Stimulated activated naive CD4-positive, alpha-beta T cell treated with Interleukin-2 at 50 U/mL for 16 hours (primary cell): ENCODE data around the gene ATP1B2.
"Not testable (repeated sequence)": the region's sequence is repeated elsewhere in the genome, so short reads cannot be mapped to it uniquely, and the experiment has no call there.

ENCODE experiments used
- DNase-seq: peaks from one replicate; lab custom pipeline; 2025; lab: John Stamatoyannopoulos, UW

The ATP1B2 gene

DNA sequence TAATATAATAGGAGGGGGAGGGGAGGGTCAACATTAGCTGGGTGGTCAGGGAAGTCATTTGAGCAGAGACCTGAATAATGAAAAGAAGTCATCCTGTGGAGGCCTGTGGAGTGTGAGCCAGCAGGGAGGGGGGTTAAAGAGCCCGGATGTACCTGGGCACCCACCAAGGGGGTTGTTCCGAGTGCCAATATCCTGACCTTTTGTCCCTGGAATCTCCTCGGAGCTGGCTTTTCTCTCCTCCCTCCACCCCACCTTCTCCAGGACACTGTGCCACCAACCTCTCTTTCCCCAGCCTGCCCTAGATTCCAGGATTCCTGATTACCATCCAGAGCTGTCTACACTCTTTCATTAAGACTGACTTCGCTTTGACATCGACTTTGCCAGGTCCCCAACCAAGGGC is 14.6 kb upstream of the ATP1B2 start:
- DNase-seq: no peak

GRCh38 chr17:7640783-7641182 is 9.9 kb upstream of the ATP1B2 start:
- DNase-seq: no peak

DNA sequence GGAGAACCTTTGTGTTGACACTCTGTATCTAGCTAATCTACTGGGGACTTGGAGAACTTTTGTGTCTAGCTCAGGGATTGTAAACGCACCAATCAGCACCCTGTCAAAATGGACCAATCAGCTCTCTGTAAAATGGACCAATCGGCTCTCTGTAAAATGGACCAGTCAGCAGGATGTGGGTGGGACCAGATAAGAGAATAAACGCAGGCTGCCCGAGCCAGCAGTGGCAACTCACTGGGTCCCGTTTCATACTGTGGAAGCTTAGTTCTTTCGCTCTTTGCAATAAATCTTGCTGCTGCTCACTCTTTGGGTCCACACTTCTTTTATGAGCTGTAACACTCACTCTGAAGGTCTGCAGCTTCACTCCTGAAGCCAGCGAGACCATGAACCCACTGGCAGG is 9.1 kb upstream of the ATP1B2 start:
- DNase-seq: not testable (repeated sequence)

- DNase-seq: no peak
Measured at GRCh38 chr17:7644775-7645174, 6.0 kb upstream of the ATP1B2 start.

- DNase-seq: no peak
Measured at GRCh38 chr17:7646457-7646856, 4.3 kb upstream of the ATP1B2 start.

DNA sequence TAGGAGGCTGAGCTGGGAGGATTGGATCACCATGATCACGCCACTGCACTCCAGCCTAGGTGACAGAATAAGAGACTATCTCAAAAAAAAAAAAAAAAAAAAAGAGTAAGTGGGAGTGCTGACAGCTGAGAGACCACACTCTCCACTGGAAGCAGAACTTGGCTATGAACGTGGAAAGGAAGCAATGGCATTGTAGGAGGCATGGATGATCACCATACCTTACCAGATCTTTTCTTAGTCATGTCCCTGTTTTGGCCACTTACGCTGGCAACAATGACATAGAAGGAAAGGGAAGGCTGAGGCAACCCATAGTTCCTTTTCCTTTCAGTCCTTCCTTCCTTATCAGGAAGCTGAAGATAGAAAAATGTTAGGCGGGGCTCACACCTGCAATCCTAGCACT is 3.7 kb upstream of the ATP1B2 start:
- no peak for DNase-seq

DNA sequence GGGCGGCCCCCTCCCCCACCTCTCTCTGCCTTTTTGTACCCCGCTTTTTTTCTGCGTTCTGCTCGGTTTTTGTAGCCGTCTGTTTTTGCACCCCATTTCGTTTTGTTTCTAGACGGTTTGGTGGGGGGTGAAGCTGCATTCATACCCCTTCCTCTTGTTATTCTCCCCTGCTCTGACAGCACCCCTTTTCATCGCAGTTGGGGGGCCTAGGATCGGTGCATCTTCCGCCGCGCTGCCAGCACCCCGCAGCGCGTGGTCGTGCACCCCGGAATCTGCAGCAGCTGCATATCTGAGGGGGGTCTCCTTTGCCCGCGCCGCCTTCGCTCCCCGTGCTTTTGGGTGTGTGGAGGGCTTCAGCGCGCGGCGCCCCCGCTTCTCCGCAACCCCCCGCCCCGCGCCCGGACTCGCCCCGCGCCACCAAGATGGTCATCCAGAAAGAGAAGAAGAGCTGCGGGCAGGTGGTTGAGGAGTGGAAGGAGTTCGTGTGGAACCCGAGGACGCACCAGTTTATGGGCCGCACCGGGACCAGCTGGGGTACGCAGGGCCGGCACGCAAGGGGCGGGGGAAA is 455 bp downstream of the ATP1B2 start:
- DNase-seq: no peak

DNA sequence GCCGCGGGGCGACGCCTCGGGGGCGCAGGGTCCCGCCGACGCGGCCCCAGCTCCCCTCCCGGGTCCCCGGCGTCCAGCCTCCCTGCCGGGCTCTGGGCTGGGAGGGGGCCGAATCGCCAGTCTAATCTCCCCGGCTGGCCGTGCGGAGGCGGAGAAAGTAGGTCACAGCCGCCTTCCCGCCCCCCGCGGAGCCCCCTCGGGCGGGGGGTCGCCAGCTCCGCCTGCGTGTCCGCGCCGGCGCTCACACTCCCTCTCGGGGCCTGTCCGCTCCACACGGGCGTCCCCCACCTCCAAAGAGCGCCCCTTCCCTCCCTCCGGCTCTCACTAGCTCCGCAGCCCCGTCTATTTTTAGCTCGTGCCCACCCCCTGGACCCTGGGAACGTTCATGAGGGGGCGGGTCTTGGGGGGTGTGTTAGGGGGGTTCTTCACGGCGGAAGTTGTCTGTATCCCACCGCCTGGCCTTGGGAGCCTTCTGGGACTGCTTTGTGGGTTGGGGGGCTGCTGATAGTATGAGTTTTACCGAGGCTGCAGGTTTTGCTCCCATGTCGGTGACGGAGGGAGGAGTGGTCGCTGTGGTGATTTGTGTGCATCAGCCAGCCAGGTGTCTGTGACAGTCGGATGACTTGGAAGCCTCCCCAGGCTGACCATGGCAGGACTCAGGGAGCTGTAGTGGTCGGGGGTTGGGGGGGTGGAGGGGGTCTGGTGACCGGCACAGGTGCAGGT is 1.1 kb downstream of the ATP1B2 start:
- DNase-seq: no peak

- no peak for DNase-seq
Measured at GRCh38 chr17:7652388-7653356, 1.9 kb downstream of the ATP1B2 start.

GRCh38 chr17:7654832-7655540 is 4.3 kb downstream of the ATP1B2 start:
- no peak for DNase-seq

- DNase-seq: no peak
Measured at GRCh38 chr17:7655541-7655840, 4.8 kb downstream of the ATP1B2 start.

DNA sequence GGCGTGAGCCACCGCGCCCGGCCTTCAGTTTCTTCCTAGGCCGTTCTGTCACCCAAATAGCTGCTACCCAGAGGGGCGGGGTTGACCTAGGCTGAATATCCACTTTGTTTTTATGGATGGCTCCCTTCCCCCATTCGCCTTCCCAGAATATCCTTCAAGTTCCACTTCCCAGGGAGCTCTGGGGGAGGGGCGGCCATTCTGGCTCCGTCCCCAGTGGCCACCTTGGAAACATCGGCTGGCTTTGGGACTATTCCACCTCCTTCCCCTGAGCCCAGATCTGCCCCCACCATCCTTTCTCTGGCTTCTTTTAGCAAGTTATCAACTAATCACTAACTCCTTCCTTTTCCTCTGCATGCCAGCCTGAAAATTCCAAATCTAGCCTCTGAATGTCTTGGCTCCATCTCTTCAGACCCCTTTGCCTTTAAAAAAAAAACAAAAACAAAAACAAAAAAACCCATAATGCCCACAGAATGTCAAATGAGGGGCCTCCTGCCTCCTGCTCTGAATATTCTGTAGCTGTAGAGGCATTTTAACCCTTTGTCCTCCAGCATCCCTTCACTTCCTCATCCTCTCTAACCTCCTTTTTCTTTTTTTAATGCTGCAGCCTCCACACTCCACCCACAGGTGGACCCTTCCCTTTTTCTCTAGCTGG is 6.4 kb downstream of the ATP1B2 start:
- no peak for DNase-seq

- DNase-seq: no peak
Measured at GRCh38 chr17:7667656-7668406, 17.1 kb downstream of the ATP1B2 start.

DNA sequence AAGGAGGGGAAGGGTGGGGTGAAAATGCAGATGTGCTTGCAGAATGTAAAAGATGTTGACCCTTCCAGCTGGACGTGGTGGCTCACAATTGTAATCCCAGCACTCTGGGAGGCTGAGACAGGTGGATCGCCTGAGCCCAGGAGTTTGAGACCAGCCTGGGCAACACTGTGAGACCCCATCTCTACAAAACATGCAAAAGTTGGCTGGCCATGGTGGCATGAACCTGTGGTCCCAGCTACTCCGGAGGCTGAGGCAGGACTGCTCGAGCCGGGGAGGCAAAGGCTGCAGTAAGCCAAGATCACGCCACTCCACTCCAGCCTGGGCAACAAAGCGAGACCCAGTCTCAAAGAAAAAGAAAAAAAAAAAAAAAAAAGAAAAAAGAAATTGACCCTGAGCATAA is 17.8 kb downstream of the ATP1B2 start:
- DNase-seq: no peak

- peak; percentile 26 for DNase-seq
Measured at GRCh38 chr17:7673239-7673638, 22.5 kb downstream of the ATP1B2 start.

DNA sequence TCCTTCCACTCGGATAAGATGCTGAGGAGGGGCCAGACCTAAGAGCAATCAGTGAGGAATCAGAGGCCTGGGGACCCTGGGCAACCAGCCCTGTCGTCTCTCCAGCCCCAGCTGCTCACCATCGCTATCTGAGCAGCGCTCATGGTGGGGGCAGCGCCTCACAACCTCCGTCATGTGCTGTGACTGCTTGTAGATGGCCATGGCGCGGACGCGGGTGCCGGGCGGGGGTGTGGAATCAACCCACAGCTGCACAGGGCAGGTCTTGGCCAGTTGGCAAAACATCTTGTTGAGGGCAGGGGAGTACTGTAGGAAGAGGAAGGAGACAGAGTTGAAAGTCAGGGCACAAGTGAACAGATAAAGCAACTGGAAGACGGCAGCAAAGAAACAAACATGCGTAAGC is 24.2 kb downstream of the ATP1B2 start:
- DNase-seq: no peak

DNA sequence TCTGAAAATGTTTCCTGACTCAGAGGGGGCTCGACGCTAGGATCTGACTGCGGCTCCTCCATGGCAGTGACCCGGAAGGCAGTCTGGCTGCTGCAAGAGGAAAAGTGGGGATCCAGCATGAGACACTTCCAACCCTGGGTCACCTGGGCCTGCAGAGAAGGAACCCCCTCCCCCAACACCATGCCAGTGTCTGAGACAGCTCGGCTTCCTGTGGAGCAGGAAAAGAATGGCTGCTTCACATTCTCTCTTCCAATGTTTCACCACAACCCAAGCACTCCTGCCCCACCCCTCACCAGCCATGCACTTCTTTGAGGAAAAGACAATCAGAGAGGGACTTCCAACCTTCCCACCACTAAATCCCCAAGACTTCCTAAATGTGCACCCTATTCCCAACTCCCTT is 25.8 kb downstream of the ATP1B2 start:
- no peak for DNase-seq

DNA sequence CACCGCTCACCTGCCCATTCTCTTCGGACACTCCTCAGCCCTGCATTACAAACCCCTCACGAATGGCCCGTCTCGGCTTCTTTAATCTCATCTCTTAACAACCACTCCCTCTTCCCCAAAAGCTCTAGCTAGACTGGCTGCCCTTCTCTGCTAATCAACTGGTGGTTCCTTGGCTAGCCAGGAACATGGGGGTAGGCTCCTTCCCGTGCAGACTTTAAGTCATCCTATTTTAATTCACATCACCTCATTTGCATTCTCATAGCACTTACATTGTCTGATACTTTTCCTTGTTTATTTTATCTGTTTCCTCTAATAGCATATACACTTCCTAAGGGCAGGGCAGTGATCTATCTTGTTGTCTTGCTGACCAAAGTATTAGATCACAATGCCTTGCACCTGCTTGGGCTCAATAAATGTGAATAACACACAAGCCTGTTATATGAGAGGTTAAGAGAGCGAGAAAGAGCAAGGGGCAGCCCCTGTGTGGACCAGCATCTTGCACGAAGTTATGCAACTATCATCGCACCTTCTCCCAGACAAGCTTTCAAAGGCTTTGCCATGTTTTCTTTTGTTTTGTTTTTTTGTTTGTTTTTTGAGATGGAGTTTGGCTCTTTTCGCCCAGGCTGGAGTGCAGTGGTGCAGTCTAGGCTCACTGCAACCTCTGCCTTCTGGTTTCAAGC is 26.8 kb downstream of the ATP1B2 start:
- DNase-seq: no peak

DNA sequence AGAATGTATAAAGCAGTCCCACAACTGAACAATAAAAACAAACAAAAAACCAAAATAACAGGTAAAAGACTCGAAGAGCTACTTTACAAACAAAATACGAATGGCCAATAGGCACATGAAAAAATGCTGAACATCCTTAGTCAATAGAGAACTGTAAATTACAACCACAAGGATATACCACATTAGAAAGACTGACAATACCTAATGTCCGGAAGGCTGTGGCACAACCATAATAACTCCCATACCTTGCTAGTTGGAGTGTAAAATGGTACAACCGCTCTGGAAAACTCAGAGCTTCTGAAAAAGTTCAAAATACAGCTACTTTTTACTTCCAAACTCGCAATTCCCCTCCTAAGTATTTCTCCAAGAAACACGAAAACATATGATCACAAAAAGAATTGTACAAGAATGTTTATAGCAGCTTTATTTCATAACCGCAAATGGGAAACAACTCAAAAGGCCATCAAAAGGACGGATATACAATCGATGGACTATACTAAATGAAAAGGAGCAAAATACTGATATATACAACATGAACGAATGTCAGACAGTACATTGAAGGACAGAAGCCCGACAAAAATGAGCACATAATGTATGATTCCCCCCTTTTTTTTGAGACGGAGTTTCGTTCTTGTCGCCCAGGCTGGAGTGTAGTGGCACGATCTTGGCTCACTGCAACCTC is 34.3 kb downstream of the ATP1B2 start:
- no peak for DNase-seq
